ENCODE results near the gene MACF1.

GRCh38 chr1:39261712-39262221, 57.3 kb downstream of the MACF1 start:
- TF ChIP-seq, protein P1, sequence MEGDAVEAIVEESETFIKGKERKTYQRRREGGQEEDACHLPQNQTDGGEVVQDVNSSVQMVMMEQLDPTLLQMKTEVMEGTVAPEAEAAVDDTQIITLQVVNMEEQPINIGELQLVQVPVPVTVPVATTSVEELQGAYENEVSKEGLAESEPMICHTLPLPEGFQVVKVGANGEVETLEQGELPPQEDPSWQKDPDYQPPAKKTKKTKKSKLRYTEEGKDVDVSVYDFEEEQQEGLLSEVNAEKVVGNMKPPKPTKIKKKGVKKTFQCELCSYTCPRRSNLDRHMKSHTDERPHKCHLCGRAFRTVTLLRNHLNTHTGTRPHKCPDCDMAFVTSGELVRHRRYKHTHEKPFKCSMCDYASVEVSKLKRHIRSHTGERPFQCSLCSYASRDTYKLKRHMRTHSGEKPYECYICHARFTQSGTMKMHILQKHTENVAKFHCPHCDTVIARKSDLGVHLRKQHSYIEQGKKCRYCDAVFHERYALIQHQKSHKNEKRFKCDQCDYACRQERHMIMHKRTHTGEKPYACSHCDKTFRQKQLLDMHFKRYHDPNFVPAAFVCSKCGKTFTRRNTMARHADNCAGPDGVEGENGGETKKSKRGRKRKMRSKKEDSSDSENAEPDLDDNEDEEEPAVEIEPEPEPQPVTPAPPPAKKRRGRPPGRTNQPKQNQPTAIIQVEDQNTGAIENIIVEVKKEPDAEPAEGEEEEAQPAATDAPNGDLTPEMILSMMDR (IDR thresholded peaks at IDR 0.05) = no peak
- TF ChIP-seq POLR2AphosphoS5 (IDR thresholded peaks at IDR 0.05) = no peak
